HepG2 (cell line): ENCODE data around the gene COPS8. TPM values are rescaled to one million over a fixed set of nuclear protein-coding genes. Genes with fewer than 3 reads are reported as not detected.

ENCODE experiments used
- ATF5 ChIP-seq: sonication (generic); formaldehyde crosslinking; IDR thresholded peaks from 2 replicates; pipeline ENCODE4 v1.4.0; 2020; ENCODE audit warnings: mild to moderate bottlenecking, low read depth, missing genetic modification reagents
- CREM ChIP-seq, 2 experiments: sonication (generic) in 1 of 2; formaldehyde crosslinking in 1 of 2; IDR thresholded peaks; 2 replicates each; pipeline versions ENCODE4 v1.4.0 to v1.6.1; 2016 to 2020; ENCODE audit warnings: antibody characterized with exemption in 1 of 2, mild to moderate bottlenecking in 1 of 2, missing genetic modification reagents in 1 of 2
- HMG20B ChIP-seq: conservative IDR thresholded peaks from 2 replicates; pipeline ENCODE4 v1.6.1; 2016; ENCODE audit warnings: missing genetic modification reagents, missing compliant biosample characterization
- NFATC3 ChIP-seq: sonication (generic); formaldehyde crosslinking; IDR thresholded peaks from 2 replicates; pipeline ENCODE4 v1.5.1; 2020; ENCODE audit warnings: mild to moderate bottlenecking, missing genetic modification reagents
- PAX8 ChIP-seq: sonication (generic); formaldehyde crosslinking; IDR thresholded peaks from 2 replicates; pipeline ENCODE4 v1.8.0; 2022; ENCODE audit warnings: mild to moderate bottlenecking, missing genetic modification reagents, borderline replicate concordance
- ZBTB4 ChIP-seq: sonication (generic); formaldehyde crosslinking; IDR thresholded peaks from 2 replicates; pipeline ENCODE4 v1.4.0; 2020; ENCODE audit warnings: missing genetic modification reagents, mild to moderate bottlenecking, borderline replicate concordance
- ZNF275 ChIP-seq: sonication (generic); formaldehyde crosslinking; IDR thresholded peaks from 2 replicates; pipeline ENCODE4 v1.8.0; 2022; ENCODE audit warnings: missing genetic modification reagents, mild to moderate bottlenecking, inconsistent platforms, borderline replicate concordance
- ZNF335 ChIP-seq: sonication (generic); formaldehyde crosslinking; IDR thresholded peaks from 2 replicates; pipeline ENCODE4 v1.4.0; 2020; ENCODE audit warnings: missing genetic modification reagents
- ZNF33A ChIP-seq: sonication (generic); formaldehyde crosslinking; IDR thresholded peaks from 2 replicates; pipeline ENCODE4 v1.5.1; 2020; ENCODE audit warnings: missing genetic modification reagents, mild to moderate bottlenecking, moderate library complexity, borderline replicate concordance
- polyA plus RNA-seq, 8 experiments: library from polyadenylated mRNA; depleted of rRNA in 3 of 8; stranded (reverse) in 7 of 8; unstranded in 1 of 8; fragments of >200 nt; fragmentation: Illumina TruSeq in 4 of 8; extraction: Trizol in 4 of 8; gene quantifications; 2 replicates each; pipeline versions ENCODE4 v1.2.1 to v1.2.3, GENCODE V29; 2011 to 2016; ENCODE audit warnings: low read depth in 4 of 8, missing spikeins in 1 of 8, mixed read lengths in 1 of 8; ENCODE audit not compliant: insufficient read depth in 1 of 8
- total RNA-seq, 5 experiments: library from RNA; depleted of rRNA; stranded (reverse); fragments of >200 nt; fragmentation: Illumina TruSeq; extraction: Trizol; gene quantifications; 2 replicates each; pipeline ENCODE4 v1.2.3, GENCODE V29; 2016; ENCODE audit warnings: low read depth in 1 of 5
- TF ChIP-seq, protein P1 (sequence below): sonication (generic); formaldehyde crosslinking; IDR thresholded peaks from 2 replicates; pipeline ENCODE4 v1.5.1; 2020; ENCODE audit warnings: mild to moderate bottlenecking, missing genetic modification reagents
- TF ChIP-seq, protein P2 (sequence below), 2 experiments: sonication (generic) in 1 of 2; formaldehyde crosslinking in 1 of 2; IDR thresholded peaks; 2 replicates each; pipeline versions ENCODE4 v1.6.1 to v1.9.0; 2014 to 2022; ENCODE audit warnings: antibody characterized with exemption in 1 of 2, borderline replicate concordance in 1 of 2, inconsistent platforms in 1 of 2, low read depth in 1 of 2, missing genetic modification reagents in 1 of 2

The COPS8 gene
- total and polyA plus RNA-seq, 2 of the 13 experiments (the other 11 are each of a cell fraction or from before 2014, with no cell fraction given): 86.3 to 96.6 TPM

DNA sequence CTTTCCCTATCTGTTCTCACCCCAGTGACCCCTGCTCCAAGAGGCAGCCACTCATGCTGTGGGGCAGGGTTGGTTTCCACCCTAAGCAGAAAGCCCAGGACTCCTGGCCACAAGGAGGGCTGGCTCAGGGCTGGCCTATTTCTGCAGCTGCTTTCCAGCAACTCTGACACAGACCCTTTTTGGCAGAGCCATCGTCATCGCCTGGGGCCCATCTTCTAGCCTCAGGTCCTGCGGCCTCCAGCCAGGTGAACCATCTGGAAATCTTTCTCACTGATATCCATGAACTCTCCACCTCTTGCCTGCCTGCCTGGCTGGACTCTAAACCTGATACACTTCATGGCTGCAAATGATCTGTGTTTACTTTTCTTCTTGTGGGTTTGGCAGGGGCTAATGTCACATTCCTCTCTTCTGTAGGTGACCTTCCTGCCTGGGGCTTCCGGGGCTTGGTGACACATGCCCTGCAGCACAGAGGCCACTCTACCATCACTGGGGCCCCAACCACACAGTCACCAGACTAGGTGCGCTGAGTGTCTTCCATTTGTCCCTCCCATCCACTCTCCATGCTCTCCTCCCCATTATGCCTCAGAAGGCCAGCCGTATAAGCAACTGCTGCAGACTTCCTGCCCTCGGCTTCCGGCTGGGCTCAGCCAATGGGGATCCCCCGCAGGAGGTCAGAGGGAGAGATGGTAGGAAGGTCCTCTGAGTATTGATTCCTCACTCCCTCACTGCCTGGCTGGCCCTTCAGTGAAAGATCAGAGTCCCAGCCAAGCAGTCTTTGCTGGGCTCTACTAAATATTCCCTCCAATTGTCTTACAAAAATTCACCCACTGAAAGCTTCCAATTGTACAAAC lies 9.7 kb upstream of the COPS8 start (continued):
- TF ChIP-seq ZNF275 (CRISPR knock-in tag): no peak; the same call in 1 of the 2 replicates
- TF ChIP-seq, protein P1, sequence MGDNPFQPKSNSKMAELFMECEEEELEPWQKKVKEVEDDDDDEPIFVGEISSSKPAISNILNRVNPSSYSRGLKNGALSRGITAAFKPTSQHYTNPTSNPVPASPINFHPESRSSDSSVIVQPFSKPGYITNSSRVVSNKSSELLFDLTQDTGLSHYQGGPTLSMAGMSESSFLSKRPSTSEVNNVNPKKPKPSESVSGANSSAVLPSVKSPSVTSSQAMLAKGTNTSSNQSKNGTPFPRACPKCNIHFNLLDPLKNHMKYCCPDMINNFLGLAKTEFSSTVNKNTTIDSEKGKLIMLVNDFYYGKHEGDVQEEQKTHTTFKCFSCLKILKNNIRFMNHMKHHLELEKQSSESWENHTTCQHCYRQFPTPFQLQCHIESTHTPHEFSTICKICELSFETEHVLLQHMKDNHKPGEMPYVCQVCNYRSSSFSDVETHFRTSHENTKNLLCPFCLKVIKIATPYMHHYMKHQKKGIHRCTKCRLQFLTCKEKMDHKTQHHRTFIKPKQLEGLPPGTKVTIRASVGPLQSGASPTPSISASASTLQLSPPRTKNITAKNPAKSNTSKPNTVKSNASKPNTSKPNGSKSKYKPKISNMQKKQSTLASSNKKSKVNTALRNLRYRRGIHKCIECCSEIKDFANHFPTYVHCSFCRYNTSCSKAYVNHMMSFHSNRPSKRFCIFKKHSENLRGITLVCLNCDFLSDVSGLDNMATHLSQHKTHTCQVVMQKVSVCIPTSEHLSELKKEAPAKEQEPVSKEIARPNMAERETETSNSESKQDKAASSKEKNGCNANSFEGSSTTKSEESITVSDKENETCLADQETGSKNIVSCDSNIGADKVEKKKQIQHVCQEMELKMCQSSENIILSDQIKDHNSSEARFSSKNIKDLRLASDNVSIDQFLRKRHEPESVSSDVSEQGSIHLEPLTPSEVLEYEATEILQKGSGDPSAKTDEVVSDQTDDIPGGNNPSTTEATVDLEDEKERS (CRISPR knock-in tag): peak; percentile 80; the same call in 1 of the 2 replicates
- TF ChIP-seq PAX8 (CRISPR knock-in tag): no peak
- no peak for TF ChIP-seq ZBTB4 (CRISPR knock-in tag)
- peak; percentile 75; the same call in 1 of the 2 replicates for TF ChIP-seq ZNF335 (CRISPR knock-in tag)
- TF ChIP-seq, protein P2, sequence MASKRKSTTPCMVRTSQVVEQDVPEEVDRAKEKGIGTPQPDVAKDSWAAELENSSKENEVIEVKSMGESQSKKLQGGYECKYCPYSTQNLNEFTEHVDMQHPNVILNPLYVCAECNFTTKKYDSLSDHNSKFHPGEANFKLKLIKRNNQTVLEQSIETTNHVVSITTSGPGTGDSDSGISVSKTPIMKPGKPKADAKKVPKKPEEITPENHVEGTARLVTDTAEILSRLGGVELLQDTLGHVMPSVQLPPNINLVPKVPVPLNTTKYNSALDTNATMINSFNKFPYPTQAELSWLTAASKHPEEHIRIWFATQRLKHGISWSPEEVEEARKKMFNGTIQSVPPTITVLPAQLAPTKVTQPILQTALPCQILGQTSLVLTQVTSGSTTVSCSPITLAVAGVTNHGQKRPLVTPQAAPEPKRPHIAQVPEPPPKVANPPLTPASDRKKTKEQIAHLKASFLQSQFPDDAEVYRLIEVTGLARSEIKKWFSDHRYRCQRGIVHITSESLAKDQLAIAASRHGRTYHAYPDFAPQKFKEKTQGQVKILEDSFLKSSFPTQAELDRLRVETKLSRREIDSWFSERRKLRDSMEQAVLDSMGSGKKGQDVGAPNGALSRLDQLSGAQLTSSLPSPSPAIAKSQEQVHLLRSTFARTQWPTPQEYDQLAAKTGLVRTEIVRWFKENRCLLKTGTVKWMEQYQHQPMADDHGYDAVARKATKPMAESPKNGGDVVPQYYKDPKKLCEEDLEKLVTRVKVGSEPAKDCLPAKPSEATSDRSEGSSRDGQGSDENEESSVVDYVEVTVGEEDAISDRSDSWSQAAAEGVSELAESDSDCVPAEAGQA (IDR thresholded peaks at IDR 0.05; ENCODE audit: low read depth): peak; percentile 23; the same call in 1 of the 2 replicates
- TF ChIP-seq, protein P2 (CRISPR knock-in tag; IDR thresholded peaks at IDR 0.05; ENCODE audit: borderline replicate concordance): 0 out of 2 replicates have a peak, but pooled peaks have one; percentile 51
- TF ChIP-seq NFATC3 (CRISPR knock-in tag): no peak
- peak; percentile 87 for TF ChIP-seq HMG20B (CRISPR knock-in tag)
- peak; percentile 74 for TF ChIP-seq CREM (IDR thresholded peaks at IDR 0.05)
- TF ChIP-seq CREM (CRISPR knock-in tag; IDR thresholded peaks at IDR 0.05): no peak
- TF ChIP-seq ATF5: no peak
- no peak for TF ChIP-seq ZNF33A (CRISPR knock-in tag)
